A673 (cell line): ENCODE results near the gene EHMT1.

Experiments
- CTCF ChIP-seq: fragments of 300-800, 200-600 bp; sonication (generic); conservative IDR thresholded peaks from 2 replicates; pipeline ENCODE4 v1.5.1; 2017; ENCODE audit warnings: low read depth, mild to moderate bottlenecking, antibody characterized with exemption, low read length, moderate library complexity, mixed read lengths
- EZH2 ChIP-seq: fragments of 200-600 bp; sonication (generic); IDR thresholded peaks from 2 replicates; pipeline ENCODE4 v1.6.1; 2017; ENCODE audit warnings: borderline replicate concordance, low read depth, mild to moderate bottlenecking, mixed read lengths, antibody characterized with exemption, low read length; ENCODE audit not compliant: poor library complexity, severe bottlenecking

GRCh38 chr9:137761793-137762192 is 143.0 kb downstream of the EHMT1 start:
- TF ChIP-seq CTCF (no peak), EZH2 (no peak)
